PC-9 (cell line): ENCODE results near the gene BTBD1. TPM values are rescaled to one million over a fixed set of nuclear protein-coding genes. Genes with fewer than 3 reads are reported as not detected.

Experiments used
- BruUV-seq: library from RNA; stranded (reverse); fragments of 400-500 nt; replicated peaks from 2 replicates; lab custom pipeline; 2021; lab: Mats Ljungman, UMichigan
- CTCF ChIA-PET: fragments of 300-600 bp; sonication (Branson Sonifier 250); formaldehyde crosslinking; loops from one replicate; lab custom pipeline; 2022; ENCODE audit warnings: antibody characterized with exemption; lab: Charles Lee
- POLR2A ChIA-PET: fragments of 300-600 bp; sonication (Branson Sonifier 250); formaldehyde crosslinking; loops from one replicate; lab custom pipeline; 2022; ENCODE audit warnings: antibody characterized with exemption; ENCODE audit not compliant: unreplicated experiment; lab: Charles Lee
- DNase-seq, 2 experiments: peaks; one replicate each; pipeline versions ENCODE4 v3.0.0 to v3.0.0-alpha.2; 2015 to 2022; ENCODE audit warnings: mixed read lengths in 1 of 2
- H2AFZ ChIP-seq: fragments of 200-600 bp; sonication (generic); 2 replicates; pipeline ENCODE4 v1.8.1; 2017; ENCODE audit warnings: antibody characterized with exemption
- H3F3A ChIP-seq: fragments of 200-600 bp; sonication (generic); 2 replicates; pipeline ENCODE4 v1.8.1; 2017; ENCODE audit warnings: antibody characterized with exemption, mild to moderate bottlenecking, low read depth; ENCODE audit not compliant: insufficient read depth
- H3K27ac ChIP-seq: fragments of 200-600 bp; sonication (generic); 2 replicates; pipeline ENCODE4 v1.6.1; 2016; ENCODE audit warnings: mixed run types
- H3K27me3 ChIP-seq: fragments of 200-600 bp; sonication (generic); 2 replicates; pipeline ENCODE4 v1.6.1; 2016; ENCODE audit warnings: low read depth, mixed run types; ENCODE audit not compliant: insufficient read depth
- H3K36me3 ChIP-seq: fragments of 200-600 bp; sonication (generic); 2 replicates; pipeline ENCODE4 v1.6.1; 2016; ENCODE audit warnings: low read depth, mixed run types
- H3K4me1 ChIP-seq: fragments of 200-600 bp; sonication (generic); replicated peaks from 2 replicates; pipeline ENCODE4 v1.6.1; 2016; ENCODE audit warnings: mixed run types; ENCODE audit not compliant: insufficient read depth
- H3K4me2 ChIP-seq: fragments of 200-600 bp; sonication (generic); 2 replicates; pipeline ENCODE4 v1.6.1; 2017; ENCODE audit warnings: mixed run types
- H3K4me3 ChIP-seq: fragments of 200-600 bp; sonication (generic); 2 replicates; pipeline ENCODE4 v1.6.1; 2016; ENCODE audit warnings: mixed run types
- H3K79me2 ChIP-seq: fragments of 200-600 bp; sonication (generic); 2 replicates; pipeline ENCODE4 v1.6.1; 2017; ENCODE audit warnings: low read depth, mixed run types
- H3K9me2 ChIP-seq: fragments of 200-600 bp; sonication (generic); 2 replicates; pipeline ENCODE4 v1.8.1; 2017; ENCODE audit warnings: mild to moderate bottlenecking; ENCODE audit not compliant: insufficient read depth
- H3K9me3 ChIP-seq: fragments of 200-600 bp; sonication (generic); 2 replicates; pipeline ENCODE4 v1.8.1; 2016; ENCODE audit warnings: low read depth; ENCODE audit not compliant: insufficient read depth
- H4K20me1 ChIP-seq: fragments of 200-600 bp; sonication (generic); 2 replicates; pipeline ENCODE4 v1.8.1; 2017; ENCODE audit not compliant: insufficient read depth
- EZH2 ChIP-seq: fragments of 200-600 bp; sonication (generic); IDR thresholded peaks from 2 replicates; pipeline ENCODE4 v1.8.0; 2017; ENCODE audit warnings: antibody characterized with exemption, low read depth
- intact Hi-C: fragments of 100-400 bp; cut with micrococcal nuclease; formaldehyde crosslinking; loops from one replicate; pipeline ENCODE4 v1.10.0; 2022; ENCODE audit not compliant: unreplicated experiment
- total RNA-seq: library from RNA; stranded (reverse); gene quantifications from 2 replicates; pipeline ENCODE4 v1.2.3, GENCODE V29; 2021
- TF ChIP-seq, protein P1 (sequence below): fragments of 200-600 bp; sonication (generic); conservative IDR thresholded peaks from 2 replicates; pipeline ENCODE4 v1.6.1; 2017; ENCODE audit warnings: mixed run types, antibody characterized with exemption, mild to moderate bottlenecking, moderate library complexity

BTBD1 gene
- total RNA-seq, 1 experiment from 2014 or later, result 28.2 TPM

- peaks cover 75% of the 10 kb centered on the region for H4K20me1 ChIP-seq
These were observed 5.4 kb downstream of the BTBD1 start for GRCh38 chr15:83061680-83062079.

DNA sequence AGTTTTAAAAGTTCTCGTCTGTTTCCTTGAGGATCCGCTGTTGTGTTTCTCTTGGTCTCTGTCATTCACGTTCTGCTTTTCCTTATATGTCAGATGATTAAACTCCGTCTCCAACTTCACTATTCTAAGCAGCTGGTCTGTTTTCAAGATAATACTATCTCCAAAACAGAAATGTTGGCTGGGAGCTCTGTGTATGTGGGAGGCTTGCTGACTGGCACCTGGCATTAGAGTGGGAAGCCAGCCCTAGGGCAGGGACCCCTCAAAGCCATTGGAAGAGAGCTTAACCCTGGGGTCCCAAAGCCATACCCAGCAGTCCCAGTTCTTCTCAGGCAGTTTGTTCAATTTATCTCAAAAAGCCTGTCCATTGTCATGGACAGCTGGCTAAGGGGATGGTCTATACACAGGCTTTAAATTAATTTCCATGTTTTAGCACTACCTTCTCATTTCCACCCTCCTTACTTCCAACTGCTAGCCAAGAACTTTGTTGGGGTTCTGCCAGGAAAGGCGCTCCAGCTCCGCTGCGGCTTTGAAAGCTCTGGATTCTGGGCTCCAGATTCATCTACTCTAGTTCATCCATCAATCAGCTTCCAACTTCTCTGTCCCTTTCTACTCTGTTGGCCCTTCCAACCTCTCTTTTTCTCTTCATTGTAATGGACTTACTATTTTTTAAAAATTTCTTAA lies 9.2 kb downstream of the BTBD1 start:
- Histone ChIP-seq H3K9me2 (no peaks in the 10 kb centered on the region), H3F3A (peaks cover 3% of the 10 kb centered on the region; the same call in 1 of the 2 replicates), H4K20me1 (peaks cover 44% of the 10 kb centered on the region), H3K4me1 (no peaks in the 10 kb centered on the region), H2AFZ (no peak overlapping the region), H3K9me3 (no peaks in the 10 kb centered on the region), H3K27ac (no peak overlapping the region), H3K4me2 (no peak overlapping the region), H3K27me3 (no peaks in the 10 kb centered on the region), H3K4me3 (no peak overlapping the region), H3K79me2 (peaks cover 66% of the 10 kb centered on the region), H3K36me3 (0 out of 2 replicates have a peak, but pooled peaks cover 25% of the 10 kb centered on the region)
- intact Hi-C loops, result no loop called here
- BruUV-seq, result no TSS peak
- ChIA-PET POLR2A (no interaction called here), CTCF (no interaction called here)
- TF ChIP-seq, protein P1, sequence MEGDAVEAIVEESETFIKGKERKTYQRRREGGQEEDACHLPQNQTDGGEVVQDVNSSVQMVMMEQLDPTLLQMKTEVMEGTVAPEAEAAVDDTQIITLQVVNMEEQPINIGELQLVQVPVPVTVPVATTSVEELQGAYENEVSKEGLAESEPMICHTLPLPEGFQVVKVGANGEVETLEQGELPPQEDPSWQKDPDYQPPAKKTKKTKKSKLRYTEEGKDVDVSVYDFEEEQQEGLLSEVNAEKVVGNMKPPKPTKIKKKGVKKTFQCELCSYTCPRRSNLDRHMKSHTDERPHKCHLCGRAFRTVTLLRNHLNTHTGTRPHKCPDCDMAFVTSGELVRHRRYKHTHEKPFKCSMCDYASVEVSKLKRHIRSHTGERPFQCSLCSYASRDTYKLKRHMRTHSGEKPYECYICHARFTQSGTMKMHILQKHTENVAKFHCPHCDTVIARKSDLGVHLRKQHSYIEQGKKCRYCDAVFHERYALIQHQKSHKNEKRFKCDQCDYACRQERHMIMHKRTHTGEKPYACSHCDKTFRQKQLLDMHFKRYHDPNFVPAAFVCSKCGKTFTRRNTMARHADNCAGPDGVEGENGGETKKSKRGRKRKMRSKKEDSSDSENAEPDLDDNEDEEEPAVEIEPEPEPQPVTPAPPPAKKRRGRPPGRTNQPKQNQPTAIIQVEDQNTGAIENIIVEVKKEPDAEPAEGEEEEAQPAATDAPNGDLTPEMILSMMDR, result no peak
- no peak for TF ChIP-seq EZH2
- DNase-seq, result no peak

More at GRCh38 chr15:83061680-83062079, 5.4 kb downstream of the BTBD1 start:
- DNase-seq, result no peak
- Histone ChIP-seq H3K9me3 (no peaks in the 10 kb centered on the region), H3K9me2 (no peaks in the 10 kb centered on the region), H2AFZ (no peak overlapping the region), H3K4me3 (no peak overlapping the region), H3F3A (no peaks in the 10 kb centered on the region), H3K4me1 (peaks cover 27% of the 10 kb centered on the region), H3K79me2 (peaks cover 99% of the 10 kb centered on the region), H3K27me3 (no peaks in the 10 kb centered on the region), H3K36me3 (peaks cover 13% of the 10 kb centered on the region; the same call in 1 of the 2 replicates), H3K27ac (no peak overlapping the region; the same call in 1 of the 2 replicates), H3K4me2 (0 out of 2 replicates have a peak overlapping the region, but pooled peaks have one; percentile 3)
- intact Hi-C loops, result no loop called here
- no TSS peak for BruUV-seq
- POLR2A ChIA-PET, result no interaction called here
- CTCF ChIA-PET, result no interaction called here
- no peak for TF ChIP-seq EZH2
- TF ChIP-seq, protein P1, result no peak

DNA sequence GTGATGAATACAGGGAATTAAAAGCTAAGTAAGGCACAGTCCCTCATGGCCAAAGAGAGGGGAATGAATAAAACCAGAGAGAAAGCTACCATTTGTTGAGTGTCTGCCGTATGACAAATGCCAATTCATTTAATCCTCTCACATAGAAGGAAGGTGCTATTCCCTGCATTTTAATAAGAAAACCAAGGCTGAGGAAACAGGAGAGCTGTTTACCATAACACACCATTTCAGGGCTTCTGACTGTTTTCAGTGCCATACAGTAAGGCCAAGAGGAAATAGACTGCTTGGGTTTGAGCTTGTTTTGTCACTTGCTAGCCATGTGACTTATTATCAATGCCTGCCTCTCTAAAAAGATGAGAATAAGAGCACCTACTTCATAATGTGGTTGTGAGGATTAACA lies 10.1 kb downstream of the BTBD1 start:
- ChIA-PET CTCF (no interaction called here), POLR2A (no interaction called here)
- DNase-seq, result no peak
- TF ChIP-seq EZH2, result no peak
- TF ChIP-seq, protein P1, result no peak
- Histone ChIP-seq H3K79me2 (peaks cover 58% of the 10 kb centered on the region), H3K4me2 (no peak overlapping the region), H3K36me3 (0 out of 2 replicates have a peak, but pooled peaks cover 20% of the 10 kb centered on the region), H4K20me1 (peaks cover 38% of the 10 kb centered on the region), H3F3A (peaks cover 3% of the 10 kb centered on the region; the same call in 1 of the 2 replicates), H3K4me3 (no peak overlapping the region), H3K4me1 (no peaks in the 10 kb centered on the region), H3K9me3 (no peaks in the 10 kb centered on the region), H3K9me2 (no peaks in the 10 kb centered on the region), H3K27me3 (no peaks in the 10 kb centered on the region), H3K27ac (no peak overlapping the region), H2AFZ (no peak overlapping the region)
- BruUV-seq, result no TSS peak
- intact Hi-C loops, result no loop called here
